G401 (cell line): Measurements from ENCODE around the gene ABHD16B. TPM values are rescaled to one million over a fixed set of nuclear protein-coding genes. Genes with fewer than 3 reads are reported as not detected.

Experiments
- DNase-seq: peaks from one replicate; pipeline ENCODE4 v3.0.0-alpha.2; 2015; ENCODE audit warnings: low spot score
- in situ Hi-C: cut with HindIII; loops from 2 replicates; pipeline ENCODE4 v1.10.0; 2016; ENCODE audit warnings: low sequenced_read_pairs, mixed read lengths
- total RNA-seq: library from RNA; depleted of rRNA; stranded (reverse); fragments of >200 nt; shearing (Covaris generic); gene quantifications from 2 replicates; pipeline ENCODE4 v1.2.3, GENCODE V29; 2014

The ABHD16B gene
- total RNA-seq, 1 experiment from 2014 or later, result not detected

- in situ Hi-C loops, result no loop called here
- DNase-seq, result no peak
Observed at GRCh38 chr20:63833776-63834490, 27.4 kb upstream of the ABHD16B start.

- DNase-seq, result peak; percentile 76
- in situ Hi-C loops, result no loop called here
Observed at GRCh38 chr20:63834491-63834880, 26.8 kb upstream of the ABHD16B start.

- DNase-seq, result peak; percentile 99
- in situ Hi-C loops, result no loop called here
Observed at GRCh38 chr20:63835021-63835858, 26.1 kb upstream of the ABHD16B start.

- DNase-seq, result peak; percentile 79
Observed at GRCh38 chr20:63836458-63837344, 24.6 kb upstream of the ABHD16B start.

GRCh38 chr20:63837479-63837878 is 23.8 kb upstream of the ABHD16B start:
- in situ Hi-C loops, result no loop called here

More at GRCh38 chr20:63836458-63837344, 24.6 kb upstream of the ABHD16B start:
- in situ Hi-C loops, result no loop called here

GRCh38 chr20:63839620-63840019 is 21.7 kb upstream of the ABHD16B start:
- in situ Hi-C loops, result no loop called here
- DNase-seq, result no peak

More at GRCh38 chr20:63837479-63837878, 23.8 kb upstream of the ABHD16B start:
- DNase-seq, result no peak

- DNase-seq, result no peak
- in situ Hi-C loops, result no loop called here
Observed at GRCh38 chr20:63840405-63840828, 20.9 kb upstream of the ABHD16B start.

GRCh38 chr20:63842258-63842657 is 19.0 kb upstream of the ABHD16B start:
- in situ Hi-C loops, result no loop called here
- DNase-seq, result no peak

- DNase-seq, result no peak
- in situ Hi-C loops, result no loop called here
Observed at GRCh38 chr20:63843222-63843621, 18.1 kb upstream of the ABHD16B start.

GRCh38 chr20:63843778-63844177 is 17.5 kb upstream of the ABHD16B start:
- DNase-seq, result no peak
- in situ Hi-C loops, result no loop called here

- in situ Hi-C loops, result no loop called here
- DNase-seq, result peak; percentile 57
Observed at GRCh38 chr20:63844511-63844991, 16.7 kb upstream of the ABHD16B start.

GRCh38 chr20:63846128-63846771 is 15.0 kb upstream of the ABHD16B start:
- peak; percentile 90 for DNase-seq
- in situ Hi-C loops, result no loop called here

- in situ Hi-C loops, result no loop called here
- DNase-seq, result no peak
Observed at GRCh38 chr20:63846888-63847236, 14.4 kb upstream of the ABHD16B start.

GRCh38 chr20:63847237-63848002 is 13.9 kb upstream of the ABHD16B start:
- DNase-seq, result peak; percentile 74
- in situ Hi-C loops, result no loop called here

GRCh38 chr20:63848003-63848911 is 13.0 kb upstream of the ABHD16B start:
- peak; percentile 95 for DNase-seq
- in situ Hi-C loops, result no loop called here

GRCh38 chr20:63850689-63851547 is 10.4 kb upstream of the ABHD16B start:
- DNase-seq, result no peak
- in situ Hi-C loops, result no loop called here
